ENCODE measurements around the gene SMIM22. TPM values are rescaled to one million over a fixed set of nuclear protein-coding genes. Genes with fewer than 3 reads are reported as not detected.
"Not testable (repeated sequence)": the region's sequence is repeated elsewhere in the genome, so short reads cannot be mapped to it uniquely, and the experiment has no call there.

SMIM22 gene
- total RNA-seq, 1 donor from 2014 or later: not detected

DNA sequence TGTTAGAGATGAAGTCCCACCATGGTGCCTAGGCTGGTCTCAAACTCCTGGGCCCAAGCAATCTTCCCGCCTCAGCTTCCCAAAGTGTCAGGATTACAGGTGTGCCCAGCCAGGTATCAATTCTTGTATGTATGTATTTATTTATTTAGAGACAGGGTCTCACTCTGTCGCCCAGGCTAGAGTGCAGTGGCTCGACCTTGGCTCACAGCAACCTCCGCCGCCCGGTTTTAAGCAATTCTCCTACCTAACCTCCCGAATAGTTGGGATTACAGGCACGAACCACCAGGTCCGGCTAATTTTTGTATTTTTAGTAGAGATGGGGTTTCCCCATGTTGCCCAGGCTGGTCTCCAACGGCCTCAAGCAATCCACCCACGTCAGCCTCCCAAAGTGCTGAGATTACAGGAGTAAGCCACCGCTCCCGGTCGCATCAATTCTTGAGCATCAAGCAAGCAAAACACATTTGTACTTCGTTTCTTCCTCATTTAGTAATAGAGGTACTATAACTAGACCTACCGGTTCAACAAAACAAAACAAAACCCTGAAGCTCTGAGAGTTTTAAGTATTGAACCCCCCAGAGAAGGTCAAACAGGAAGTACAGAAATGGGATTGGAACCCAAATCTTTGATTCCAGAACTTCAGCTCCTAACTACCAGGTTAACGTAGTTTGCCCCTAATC lies 27.2 kb upstream of the SMIM22 start:
- DNase-seq: no peak
- intact Hi-C loops (cut with DNase I): no loop called here
- ATAC-seq (ENCODE audit: poor library complexity): no peak

- peak; percentile 95 for ATAC-seq (ENCODE audit: poor library complexity)
Measured at GRCh38 chr16:4768549-4769305, 26.4 kb upstream of the SMIM22 start.

DNA sequence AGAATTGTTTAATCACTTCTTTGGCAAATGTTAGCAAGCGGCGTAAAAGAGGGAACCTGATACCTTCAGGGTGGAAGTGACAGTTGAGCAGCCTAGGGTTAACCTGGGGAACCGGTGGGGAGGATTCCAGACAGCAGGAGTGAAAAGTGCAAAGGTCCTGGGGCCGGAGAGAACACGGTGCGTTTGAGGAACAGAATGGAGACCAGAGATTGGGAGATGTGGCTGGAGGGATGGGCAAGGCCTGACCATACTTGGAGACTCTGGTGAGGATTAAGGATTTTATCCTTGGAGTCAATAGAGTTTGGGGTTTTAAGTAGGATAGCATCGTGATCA lies 25.9 kb upstream of the SMIM22 start:
- intact Hi-C loops (cut with DNase I): no loop called here
- DNase-seq (no peak), ATAC-seq (ENCODE audit: poor library complexity) (no peak)

More at GRCh38 chr16:4768549-4769305, 26.4 kb upstream of the SMIM22 start:
- intact Hi-C loops (cut with DNase I): no loop called here
- DNase-seq: peak; percentile 98

- ATAC-seq (ENCODE audit: poor library complexity) (no peak), DNase-seq (no peak)
- intact Hi-C loops (cut with DNase I): no loop called here
Measured at GRCh38 chr16:4771646-4772045, 23.5 kb upstream of the SMIM22 start.

- no peak for DNase-seq
- ATAC-seq (ENCODE audit: poor library complexity): no peak
- intact Hi-C loops (cut with DNase I): no loop called here
Measured at GRCh38 chr16:4772351-4772750, 22.8 kb upstream of the SMIM22 start.

GRCh38 chr16:4775005-4775404 lies 20.2 kb upstream of the SMIM22 start:
- intact Hi-C loops (cut with DNase I): no loop called here
- ATAC-seq (ENCODE audit: poor library complexity) (no peak), DNase-seq (no peak)

- intact Hi-C loops (cut with DNase I): no loop called here
- ATAC-seq (ENCODE audit: poor library complexity) (no peak), DNase-seq (no peak)
Measured at GRCh38 chr16:4776141-4776705, 18.9 kb upstream of the SMIM22 start.

- ATAC-seq (ENCODE audit: poor library complexity) (no peak), DNase-seq (no peak)
Measured at GRCh38 chr16:4777339-4778049, 17.7 kb upstream of the SMIM22 start.

DNA sequence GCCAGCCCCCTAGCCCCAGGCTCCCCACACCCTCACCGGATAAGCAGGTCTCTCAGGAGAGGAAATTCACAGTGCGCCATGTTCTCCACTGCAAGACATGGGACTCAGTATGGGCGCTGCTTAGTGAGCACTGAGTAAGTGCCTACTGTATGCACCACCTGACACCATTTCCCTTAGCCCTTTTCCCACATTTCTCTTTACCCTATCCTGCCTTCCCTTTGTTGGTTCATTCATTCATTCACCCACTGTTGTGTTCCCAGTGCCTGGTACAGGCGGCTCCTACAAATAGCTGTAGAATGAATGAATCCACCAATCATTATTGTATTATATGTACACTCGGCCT lies 17.1 kb upstream of the SMIM22 start:
- intact Hi-C loops (cut with DNase I): no loop called here
- no peak for ATAC-seq (ENCODE audit: poor library complexity)
- DNase-seq: no peak

More at GRCh38 chr16:4777339-4778049, 17.7 kb upstream of the SMIM22 start:
- intact Hi-C loops (cut with DNase I): no loop called here

DNA sequence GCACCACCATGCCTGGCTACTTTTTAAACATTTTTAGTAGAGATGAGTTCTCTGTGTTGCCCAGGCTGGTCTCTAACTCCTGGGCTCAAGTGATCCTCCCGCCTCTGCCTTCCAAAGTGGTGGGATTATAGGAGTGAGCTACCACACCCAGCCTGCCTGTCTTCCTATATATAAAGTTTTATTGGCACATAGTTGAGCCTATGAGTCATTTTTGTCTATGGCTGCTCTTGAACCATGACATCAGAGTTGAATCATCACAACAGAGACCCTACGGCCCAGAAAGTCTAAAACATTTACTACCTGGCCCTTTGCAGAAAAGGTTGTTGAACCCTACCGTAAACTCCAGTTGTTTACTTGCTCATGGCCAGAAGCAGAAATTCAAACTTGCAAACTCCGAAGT lies 14.9 kb upstream of the SMIM22 start:
- ATAC-seq (ENCODE audit: poor library complexity): no peak
- intact Hi-C loops (cut with DNase I): no loop called here
- no peak for DNase-seq

- intact Hi-C loops (cut with DNase I): no loop called here
- ATAC-seq (ENCODE audit: poor library complexity): no peak
Measured at GRCh38 chr16:4783251-4783950, 11.8 kb upstream of the SMIM22 start.

GRCh38 chr16:4783951-4784336 lies 11.2 kb upstream of the SMIM22 start:
- intact Hi-C loops (cut with DNase I): no loop called here
- DNase-seq (no peak), ATAC-seq (ENCODE audit: poor library complexity) (no peak)

More at GRCh38 chr16:4783251-4783950, 11.8 kb upstream of the SMIM22 start:
- DNase-seq: no peak

DNA sequence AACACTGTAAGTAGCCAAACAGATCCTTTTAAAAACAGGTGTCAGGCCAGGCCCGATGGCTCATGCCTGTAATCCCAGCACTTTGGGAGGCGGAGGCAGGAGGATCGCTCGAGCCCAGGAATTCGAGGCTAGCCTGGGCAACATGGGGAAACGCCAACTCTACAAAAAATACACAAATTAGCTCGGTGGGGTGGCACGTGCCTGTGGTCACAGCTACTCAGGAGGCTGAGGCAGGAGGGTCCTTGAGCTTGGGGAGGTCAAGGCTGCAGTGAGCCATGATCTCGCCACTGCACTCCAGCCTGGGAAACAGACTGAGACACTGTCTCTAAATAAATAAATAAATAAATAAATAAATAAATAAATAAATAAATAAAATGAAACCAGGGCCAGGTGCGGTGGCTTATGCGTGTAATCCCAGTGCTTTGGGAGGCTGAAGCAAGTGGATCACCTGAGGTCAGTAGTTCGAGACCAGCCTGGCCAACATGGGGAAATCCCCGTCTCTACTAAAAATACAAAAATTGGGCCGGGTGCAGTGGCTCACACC lies 10.7 kb upstream of the SMIM22 start:
- ATAC-seq (ENCODE audit: poor library complexity); DNase-seq; intact Hi-C loops (cut with DNase I): not testable (repeated sequence)

GRCh38 chr16:4785758-4786433 lies 9.3 kb upstream of the SMIM22 start:
- ATAC-seq (ENCODE audit: poor library complexity) (no peak), DNase-seq (no peak)
- intact Hi-C loops (cut with DNase I): no loop called here

DNA sequence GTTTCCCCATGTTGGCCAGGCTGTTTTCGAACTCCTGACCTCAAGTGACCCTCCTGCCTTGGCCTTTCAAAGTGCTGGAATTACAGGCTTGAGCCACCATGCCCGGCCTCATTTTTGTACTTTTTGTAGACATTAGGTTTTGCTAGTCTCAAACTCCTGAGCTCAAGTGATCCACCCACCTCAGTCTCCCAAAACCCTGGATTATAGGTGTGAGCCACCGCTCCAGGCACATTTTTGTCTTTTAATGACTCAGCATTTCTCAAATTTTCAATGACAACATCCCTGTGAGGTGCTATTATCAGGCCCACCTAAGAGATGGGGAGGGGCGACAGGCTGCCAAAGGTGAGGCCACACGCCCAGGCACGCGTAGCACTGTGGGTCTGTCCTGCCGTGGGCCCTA lies 8.1 kb upstream of the SMIM22 start:
- no peak for ATAC-seq (ENCODE audit: poor library complexity)

GRCh38 chr16:4787627-4788482 lies 7.3 kb upstream of the SMIM22 start, which contains the start of gene SEPTIN12:
Gene SEPTIN12 (minus strand): TSS chr16:4788345. CDS start chr16:4787645, 700 bp downstream.
- ATAC-seq (ENCODE audit: poor library complexity) (peak; percentile 34), DNase-seq (no peak)
- intact Hi-C loops (cut with DNase I): no loop called here

More for the DNA sequence above, 8.1 kb upstream of the SMIM22 start:
- intact Hi-C loops (cut with DNase I): no loop called here
- no peak for DNase-seq

GRCh38 chr16:4788489-4788889 lies 6.7 kb upstream of the SMIM22 start:
- no peak for DNase-seq
- intact Hi-C loops (cut with DNase I): no loop called here
- no peak for ATAC-seq (ENCODE audit: poor library complexity)

All from Right ventricle myocardium superior (tissue), 1 donor.